ENCODE data around the gene PGBD4.

Gene PGBD4

GRCh38 chr15:34132881-34133280 lies 31.0 kb downstream of the PGBD4 start:
- Histone ChIP-seq H3K9me3 (ENCODE audit: insufficient read depth, low read length) (no peaks in the 10 kb centered on the region), H3K79me2 (ENCODE audit: insufficient read depth, low read length) (no peaks in the 10 kb centered on the region), H3K4me3 (ENCODE audit: insufficient read depth, low read length, poor library complexity, severe bottlenecking) (no peak overlapping the region), H4K20me1 (ENCODE audit: low read depth, low read length) (no peaks in the 10 kb centered on the region), H3K9ac (ENCODE audit: low read length) (no peak overlapping the region), H2AFZ (ENCODE audit: low read depth, low read length, severe bottlenecking) (no peak overlapping the region), H3K27ac (ENCODE audit: low read depth, low read length) (no peak overlapping the region), H3F3A (ENCODE audit: insufficient read depth) (no peaks in the 10 kb centered on the region), H3K36me3 (ENCODE audit: low read length) (no peaks in the 10 kb centered on the region), H3K9me2 (replicated peaks; ENCODE audit: insufficient read depth, low read length) (no peaks in the 10 kb centered on the region), H3K27me3 (ENCODE audit: low read length) (no peaks in the 10 kb centered on the region), H3K4me2 (ENCODE audit: low read depth, low read length, poor library complexity, severe bottlenecking) (no peak overlapping the region)
- TF ChIP-seq EZH2phosphoT487 (conservative IDR thresholded peaks at IDR 0.05; ENCODE audit: low read length) (no peak), CTCF (IDR thresholded peaks at IDR 0.05; ENCODE audit: insufficient read depth, low read length, poor library complexity, severe bottlenecking) (no peak)

- Histone ChIP-seq H3K27me3 (ENCODE audit: low read length) (no peaks in the 10 kb centered on the region), H3K4me2 (ENCODE audit: low read depth, low read length, poor library complexity, severe bottlenecking) (no peak overlapping the region), H2AFZ (ENCODE audit: low read depth, low read length, severe bottlenecking) (no peak overlapping the region), H3K4me3 (ENCODE audit: insufficient read depth, low read length, poor library complexity, severe bottlenecking) (no peak overlapping the region), H3K36me3 (ENCODE audit: low read length) (no peaks in the 10 kb centered on the region), H3F3A (ENCODE audit: insufficient read depth) (no peaks in the 10 kb centered on the region), H3K9me3 (ENCODE audit: insufficient read depth, low read length) (no peaks in the 10 kb centered on the region), H4K20me1 (ENCODE audit: low read depth, low read length) (no peaks in the 10 kb centered on the region), H3K27ac (ENCODE audit: low read depth, low read length) (no peak overlapping the region), H3K9ac (ENCODE audit: low read length) (no peak overlapping the region), H3K79me2 (ENCODE audit: insufficient read depth, low read length) (no peaks in the 10 kb centered on the region), H3K9me2 (replicated peaks; ENCODE audit: insufficient read depth, low read length) (no peaks in the 10 kb centered on the region)
- TF ChIP-seq CTCF (IDR thresholded peaks at IDR 0.05; ENCODE audit: insufficient read depth, low read length, poor library complexity, severe bottlenecking) (no peak), EZH2phosphoT487 (conservative IDR thresholded peaks at IDR 0.05; ENCODE audit: low read length) (no peak)
These were observed 31.6 kb downstream of the PGBD4 start for GRCh38 chr15:34133511-34133910.

- H3K79me2 ChIP-seq (ENCODE audit: insufficient read depth, low read length), result no peaks in the 10 kb centered on the region
- H3F3A ChIP-seq (ENCODE audit: insufficient read depth), result no peaks in the 10 kb centered on the region
- 0 out of 2 replicates have a peak, but pooled peaks cover 2% of the 10 kb centered on the region for H3K36me3 ChIP-seq (ENCODE audit: low read length)
- H3K4me3 ChIP-seq (ENCODE audit: insufficient read depth, low read length, poor library complexity, severe bottlenecking), result no peak overlapping the region
- H3K27ac ChIP-seq (ENCODE audit: low read depth, low read length), result no peak overlapping the region
- H3K9me2 ChIP-seq (replicated peaks; ENCODE audit: insufficient read depth, low read length), result no peaks in the 10 kb centered on the region
- no peak overlapping the region for H3K9ac ChIP-seq (ENCODE audit: low read length)
- no peak overlapping the region for H2AFZ ChIP-seq (ENCODE audit: low read depth, low read length, severe bottlenecking)
- no peak overlapping the region for H3K4me2 ChIP-seq (ENCODE audit: low read depth, low read length, poor library complexity, severe bottlenecking)
- no peaks in the 10 kb centered on the region for H4K20me1 ChIP-seq (ENCODE audit: low read depth, low read length)
- H3K9me3 ChIP-seq (ENCODE audit: insufficient read depth, low read length), result no peaks in the 10 kb centered on the region
- no peaks in the 10 kb centered on the region for H3K27me3 ChIP-seq (ENCODE audit: low read length)
- no peak for TF ChIP-seq EZH2phosphoT487 (conservative IDR thresholded peaks at IDR 0.05; ENCODE audit: low read length)
- TF ChIP-seq CTCF (IDR thresholded peaks at IDR 0.05; ENCODE audit: insufficient read depth, low read length, poor library complexity, severe bottlenecking), result no peak
These were observed 45.7 kb downstream of the PGBD4 start for GRCh38 chr15:34147371-34148140.

Measured in SU-DHL-6 (cell line).